ENCODE data around the gene ILKAP. TPM values are rescaled to one million over a fixed set of nuclear protein-coding genes. Genes with fewer than 3 reads are reported as not detected.

The ILKAP gene
- polyA plus RNA-seq, 1 of the 3 experiments (the other 2 are of a cell fraction), result 49.2 TPM

DNA sequence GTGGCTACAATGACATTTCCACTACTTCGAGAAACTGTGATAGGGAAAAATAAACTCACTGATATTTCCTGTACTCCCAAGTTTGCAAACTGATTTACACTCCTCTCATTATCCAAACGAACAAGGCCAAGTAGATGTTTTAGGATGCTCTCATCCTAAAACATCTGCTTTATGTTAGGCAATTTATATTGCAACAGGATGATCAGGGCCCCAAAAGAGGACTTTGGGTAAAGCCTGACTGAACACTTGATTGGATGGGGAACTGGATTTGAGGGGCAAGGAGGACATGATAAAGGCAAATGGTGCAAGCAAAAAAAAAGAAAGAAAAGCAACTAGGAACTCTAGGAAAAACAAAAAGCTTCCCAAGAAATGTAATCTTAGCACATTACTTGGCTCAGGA is 38.5 kb upstream of the ILKAP start:
- peaks cover 3% of the 10 kb centered on the region for H3F3A ChIP-seq (replicated peaks; ENCODE audit: insufficient read depth)
- ChIA-PET CTCF (interaction anchor here (2.5 to 3.6 kb wide), 3 partner anchors 14 to 22 kb away, joined by 8 to 26 read pairs (median 15); no protein-coding TSS in a partner anchor), POLR2A (no interaction called here)
- H3K27me3 ChIP-seq (ENCODE audit: insufficient read depth), result no peaks in the 10 kb centered on the region; the same call in 1 of the 2 replicates
- DNase-seq, result no peak
- no peak overlapping the region for H3K4me2 ChIP-seq
- no peak overlapping the region for H3K4me3 ChIP-seq (ENCODE audit: low read depth in 2 of 2, low read length in 1 of 2)
- WGBS (ENCODE audit: low lambda C conversion rate), result 93% methylated on average over 2 of the region's 2 CpGs
- no peaks in the 10 kb centered on the region for H4K20me1 ChIP-seq (ENCODE audit: insufficient read depth)
- H3K27ac ChIP-seq (ENCODE audit: low read depth in 2 of 2, low read length in 1 of 2), result no peak overlapping the region; a peak in 1 of 4 replicates
- H3K36me3 ChIP-seq (replicated peaks in 1 of 2; ENCODE audit: control insufficient read depth in 1 of 2, insufficient read depth in 2 of 2, low read length in 1 of 2), result no peaks in the 10 kb centered on the region
- H3K9ac ChIP-seq, result no peak overlapping the region
- no peak for TF ChIP-seq RXRA (IDR thresholded peaks at IDR 0.05; ENCODE audit: borderline replicate concordance, low read depth)
- no peak for TF ChIP-seq RCOR1 (IDR thresholded peaks at IDR 0.05; ENCODE audit: low read length)
- no peak for TF ChIP-seq ELF1 (IDR thresholded peaks at IDR 0.05)
- TF ChIP-seq CHD2 (IDR thresholded peaks at IDR 0.05; ENCODE audit: low read length, partially characterized antibody), result no peak
- TF ChIP-seq GABPA (IDR thresholded peaks at IDR 0.05; ENCODE audit: low read depth), result no peak
- TF ChIP-seq, protein P1, sequence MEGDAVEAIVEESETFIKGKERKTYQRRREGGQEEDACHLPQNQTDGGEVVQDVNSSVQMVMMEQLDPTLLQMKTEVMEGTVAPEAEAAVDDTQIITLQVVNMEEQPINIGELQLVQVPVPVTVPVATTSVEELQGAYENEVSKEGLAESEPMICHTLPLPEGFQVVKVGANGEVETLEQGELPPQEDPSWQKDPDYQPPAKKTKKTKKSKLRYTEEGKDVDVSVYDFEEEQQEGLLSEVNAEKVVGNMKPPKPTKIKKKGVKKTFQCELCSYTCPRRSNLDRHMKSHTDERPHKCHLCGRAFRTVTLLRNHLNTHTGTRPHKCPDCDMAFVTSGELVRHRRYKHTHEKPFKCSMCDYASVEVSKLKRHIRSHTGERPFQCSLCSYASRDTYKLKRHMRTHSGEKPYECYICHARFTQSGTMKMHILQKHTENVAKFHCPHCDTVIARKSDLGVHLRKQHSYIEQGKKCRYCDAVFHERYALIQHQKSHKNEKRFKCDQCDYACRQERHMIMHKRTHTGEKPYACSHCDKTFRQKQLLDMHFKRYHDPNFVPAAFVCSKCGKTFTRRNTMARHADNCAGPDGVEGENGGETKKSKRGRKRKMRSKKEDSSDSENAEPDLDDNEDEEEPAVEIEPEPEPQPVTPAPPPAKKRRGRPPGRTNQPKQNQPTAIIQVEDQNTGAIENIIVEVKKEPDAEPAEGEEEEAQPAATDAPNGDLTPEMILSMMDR (IDR thresholded peaks at IDR 0.05), result no peak
- H3K9me3 ChIP-seq, result no peaks in the 10 kb centered on the region
- peaks cover 0 to 28% of the 10 kb centered on the region in 2 experiments; a peak in 1 of 4 replicates for H3K4me1 ChIP-seq (ENCODE audit: control insufficient read depth in 1 of 2, insufficient read depth in 2 of 2, low read depth in 1 of 2, low read length in 1 of 2)
- H3K9me2 ChIP-seq, result no peaks in the 10 kb centered on the region
- H2AFZ ChIP-seq (ENCODE audit: low read depth), result no peak overlapping the region
- no peaks in the 10 kb centered on the region for H3K79me2 ChIP-seq (ENCODE audit: insufficient read depth)

- ChIA-PET POLR2A (interaction anchor here (0.7 kb wide), 1 partner anchor 355 kb away, joined by 3 read pairs; no protein-coding TSS in a partner anchor), CTCF (interaction anchor here (0.8 to 2.5 kb wide), 5 partner anchors 15 to 383 kb away, joined by 3 to 17 read pairs (median 4); no protein-coding TSS in a partner anchor)
- DNase-seq, result no peak
- no peaks in the 10 kb centered on the region for H3K79me2 ChIP-seq (ENCODE audit: insufficient read depth)
- H4K20me1 ChIP-seq (ENCODE audit: insufficient read depth), result no peaks in the 10 kb centered on the region
- H3F3A ChIP-seq (replicated peaks; ENCODE audit: insufficient read depth), result peaks cover 3% of the 10 kb centered on the region
- 60% methylated on average over 24 of the region's 71 CpGs for WGBS (ENCODE audit: low lambda C conversion rate)
- no peak overlapping the region for H3K27ac ChIP-seq (ENCODE audit: low read depth in 2 of 2, low read length in 1 of 2)
- no peaks in the 10 kb centered on the region for H3K9me3 ChIP-seq
- peaks cover 0 to 28% of the 10 kb centered on the region in 2 experiments; a peak in 1 of 4 replicates for H3K4me1 ChIP-seq (ENCODE audit: control insufficient read depth in 1 of 2, insufficient read depth in 2 of 2, low read depth in 1 of 2, low read length in 1 of 2)
- H3K36me3 ChIP-seq (replicated peaks in 1 of 2; ENCODE audit: control insufficient read depth in 1 of 2, insufficient read depth in 2 of 2, low read length in 1 of 2), result no peaks in the 10 kb centered on the region
- H3K9me2 ChIP-seq, result no peaks in the 10 kb centered on the region
- TF ChIP-seq, protein P2, sequence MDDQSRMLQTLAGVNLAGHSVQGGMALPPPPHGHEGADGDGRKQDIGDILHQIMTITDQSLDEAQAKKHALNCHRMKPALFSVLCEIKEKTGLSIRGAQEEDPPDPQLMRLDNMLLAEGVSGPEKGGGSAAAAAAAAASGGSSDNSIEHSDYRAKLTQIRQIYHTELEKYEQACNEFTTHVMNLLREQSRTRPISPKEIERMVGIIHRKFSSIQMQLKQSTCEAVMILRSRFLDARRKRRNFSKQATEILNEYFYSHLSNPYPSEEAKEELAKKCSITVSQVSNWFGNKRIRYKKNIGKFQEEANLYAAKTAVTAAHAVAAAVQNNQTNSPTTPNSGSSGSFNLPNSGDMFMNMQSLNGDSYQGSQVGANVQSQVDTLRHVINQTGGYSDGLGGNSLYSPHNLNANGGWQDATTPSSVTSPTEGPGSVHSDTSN (IDR thresholded peaks at IDR 0.05), result 0 out of 2 replicates have a peak, but pooled peaks have one; percentile 4
- TF ChIP-seq SMC3 (IDR thresholded peaks at IDR 0.05; ENCODE audit: low read depth, low read length) (no peak), USF1 (IDR thresholded peaks at IDR 0.05; ENCODE audit: borderline replicate concordance, low read depth) (no peak)
- H3K27me3 ChIP-seq (ENCODE audit: insufficient read depth), result no peaks in the 10 kb centered on the region; the same call in 1 of the 2 replicates
- H3K4me3 ChIP-seq (ENCODE audit: low read depth in 2 of 2, low read length in 1 of 2), result no peak overlapping the region; a peak in 1 of 4 replicates
- H3K4me2 ChIP-seq, result no peak overlapping the region; the same call in 1 of the 2 replicates
- H3K9ac ChIP-seq, result no peak overlapping the region
- H2AFZ ChIP-seq (ENCODE audit: low read depth), result no peak overlapping the region
These were observed 37.5 kb upstream of the ILKAP start for GRCh38 chr2:238240757-238241711.

Data from SK-N-SH (cell line).